ENCODE results near the gene PKN2.

Gene PKN2

GRCh38 chr1:88746916-88747315 lies 62.8 kb downstream of the PKN2 start:
- H3K27ac ChIP-seq: no peak overlapping the region
- TF ChIP-seq CTCF (conservative IDR thresholded peaks at IDR 0.05): no peak

GRCh38 chr1:88751714-88752113 lies 67.6 kb downstream of the PKN2 start:
- no peak for TF ChIP-seq CTCF (conservative IDR thresholded peaks at IDR 0.05)

GRCh38 chr1:88753506-88753905 lies 69.4 kb downstream of the PKN2 start:
- no peak for TF ChIP-seq CTCF (conservative IDR thresholded peaks at IDR 0.05)

More at GRCh38 chr1:88751714-88752113, 67.6 kb downstream of the PKN2 start:
- no peak overlapping the region for H3K27ac ChIP-seq

GRCh38 chr1:88763649-88764406 lies 79.8 kb downstream of the PKN2 start:
- no peak overlapping the region for H3K27ac ChIP-seq
- TF ChIP-seq CTCF (conservative IDR thresholded peaks at IDR 0.05): no peak

More at GRCh38 chr1:88753506-88753905, 69.4 kb downstream of the PKN2 start:
- no peak overlapping the region for H3K27ac ChIP-seq

- TF ChIP-seq CTCF (conservative IDR thresholded peaks at IDR 0.05): no peak
- H3K27ac ChIP-seq: no peak overlapping the region
Measured at GRCh38 chr1:88768187-88768586, 84.1 kb downstream of the PKN2 start.

GRCh38 chr1:88768816-88769215 lies 84.7 kb downstream of the PKN2 start:
- no peak overlapping the region for H3K27ac ChIP-seq
- no peak for TF ChIP-seq CTCF (conservative IDR thresholded peaks at IDR 0.05)

- no peak overlapping the region for H3K27ac ChIP-seq
- no peak for TF ChIP-seq CTCF (conservative IDR thresholded peaks at IDR 0.05)
Measured at GRCh38 chr1:88773540-88774150, 89.6 kb downstream of the PKN2 start.
